ENCODE measurements around the gene GABBR1.

- TF ChIP-seq POLR2A (IDR thresholded peaks at IDR 0.05; ENCODE audit: low read depth, low read length) (no peak), POLR2AphosphoS5 (IDR thresholded peaks at IDR 0.05; ENCODE audit: low read depth, low read length) (no peak), TAF1 (IDR thresholded peaks at IDR 0.05; ENCODE audit: borderline replicate concordance, low read depth, low read length) (no peak)
Measured at GRCh38 chr6:29531668-29532067, 101.3 kb downstream of the GABBR1 start.

Data from GM12892 (cell line).